Spleen (tissue), 11 donors: ENCODE data around the gene MGRN1. TPM values are rescaled to one million over a fixed set of nuclear protein-coding genes. Genes with fewer than 3 reads are reported as not detected.
A peak's percentile ranks its signal among the peaks of the same experiment; 100 is the strongest.

ENCODE experiments used
- DNase-seq: peaks from one replicate; pipeline ENCODE4 v3.0.0-alpha.2; 2020
- H3K27ac ChIP-seq, 8 donors: fragments of 200-600 bp; sonication (generic) in 7 of 8; 1 replicate in 4 of 8; 2 replicates in 4 of 8; pipeline versions ENCODE4 v1.5.0 to v1.8.0; 2016 to 2021; ENCODE audit warnings: inconsistent platforms in 4 of 8, mild to moderate bottlenecking in 4 of 8, moderate library complexity in 1 of 8
- H3K27me3 ChIP-seq, 7 donors: fragments of 200-600 bp; sonication (generic) in 6 of 7; replicated peaks in 1 of 7; 1 replicate in 4 of 7; 2 replicates in 3 of 7; pipeline versions ENCODE4 v1.5.0 to v1.8.0; 2016 to 2021; ENCODE audit warnings: inconsistent platforms in 3 of 7, mild to moderate bottlenecking in 1 of 7
- H3K36me3 ChIP-seq, 6 donors: fragments of 200-600 bp; sonication (generic) in 5 of 6; 1 replicate in 4 of 6; 2 replicates in 2 of 6; pipeline versions ENCODE4 v1.5.0 to v1.8.0; 2016 to 2021; ENCODE audit warnings: inconsistent platforms in 2 of 6
- H3K4me1 ChIP-seq, 6 donors: fragments of 200-600 bp; sonication (generic) in 5 of 6; 1 replicate in 3 of 6; 2 replicates in 3 of 6; pipeline versions ENCODE4 v1.5.0 to v1.8.0; 2016 to 2021; ENCODE audit warnings: inconsistent platforms in 3 of 6
- H3K4me3 ChIP-seq, 8 donors: fragments of 200-600 bp; sonication (generic) in 7 of 8; 1 replicate in 4 of 8; 2 replicates in 4 of 8; pipeline versions ENCODE4 v1.5.0 to v1.8.0; 2016 to 2021; ENCODE audit warnings: inconsistent platforms in 4 of 8, mild to moderate bottlenecking in 4 of 8, moderate library complexity in 2 of 8
- H3K9me3 ChIP-seq, 8 donors: fragments of 200-600 bp; sonication (generic) in 7 of 8; 1 replicate in 4 of 8; 2 replicates in 4 of 8; pipeline versions ENCODE4 v1.5.0 to v1.8.0; 2016 to 2021; ENCODE audit warnings: inconsistent platforms in 4 of 8
- POLR2A ChIP-seq, 3 donors: fragments of 450-650 bp; IDR thresholded peaks; one replicate each; pipeline ENCODE4 v1.5.1; 2017; ENCODE audit warnings: antibody characterized with exemption in 3 of 3, mild to moderate bottlenecking in 1 of 3
- POLR2AphosphoS5 ChIP-seq, 3 donors: sonication (generic); formaldehyde crosslinking; IDR thresholded peaks; one replicate each; pipeline ENCODE4 v1.5.1; 2017; ENCODE audit warnings: antibody characterized with exemption in 3 of 3
- WGBS, 5 donors: extraction: QIAGEN DNeasy Blood & Tissue Kit in 3 of 5; methylation state at CpG; one replicate each; pipeline versions ENCODE4 v1.1.5 to v1.1.7; 2013 to 2018; 5-methylcytosine and 5-hydroxymethylcytosine counted together
- intact Hi-C: fragments of 100-400 bp; cut with DNase I; formaldehyde crosslinking; loops from one replicate; pipeline ENCODE4 v1.15.0; 2023; ENCODE audit warnings: low total_unique reads
- polyA plus RNA-seq, 3 donors: library from polyadenylated mRNA; stranded (reverse); fragments of 200-250 nt; gene quantifications; one replicate each; pipeline ENCODE4 v1.2.1, GENCODE V29; 2013
- total RNA-seq, 7 donors: library from RNA; depleted of rRNA in 3 of 7; stranded (reverse); fragments of >200 nt in 3 of 7; fragmentation: NEBNext Ultra II Directional in 4 of 7; extraction: Animal tissue kit (Norgen Biotek cat#: 25700) in 4 of 7; gene quantifications; one replicate each; pipeline versions ENCODE4 v1.1.0 to v1.2.1, GENCODE V29; 2016 to 2021
- TF ChIP-seq, protein P1 (sequence below), 11 experiments: fragments of 200-600 bp in 7 of 11; fragments of 450-650 bp in 4 of 11; sonication (generic) in 4 of 11; IDR thresholded peaks in 8 of 11; conservative IDR thresholded peaks in 3 of 11; 1 replicate in 7 of 11; 2 replicates in 4 of 11; pipeline versions ENCODE4 v1.4.0 to v1.8.0; 2016 to 2021; ENCODE audit warnings: antibody characterized with exemption in 11 of 11, inconsistent platforms in 4 of 11, mild to moderate bottlenecking in 1 of 11
- donor health status: healthy with polysubstance abuse.
- donor health status: DM: no; HTN: no; CAD: no; lungs with moderate emphysema.
- donor health status: DM: no; HTN: no; CAD: no.
- donor health status: Bipolar disorder and iron deficiency.
- donor health status: healthy.
- donor health status: DM: no; HTN: no; CAD: no.
- donor health status: DM: yes; HTN: yes; CAD: no.

The MGRN1 gene
- total and polyA plus RNA-seq, 10 donors: 7.6 to 132 (median 75.1) TPM

DNA sequence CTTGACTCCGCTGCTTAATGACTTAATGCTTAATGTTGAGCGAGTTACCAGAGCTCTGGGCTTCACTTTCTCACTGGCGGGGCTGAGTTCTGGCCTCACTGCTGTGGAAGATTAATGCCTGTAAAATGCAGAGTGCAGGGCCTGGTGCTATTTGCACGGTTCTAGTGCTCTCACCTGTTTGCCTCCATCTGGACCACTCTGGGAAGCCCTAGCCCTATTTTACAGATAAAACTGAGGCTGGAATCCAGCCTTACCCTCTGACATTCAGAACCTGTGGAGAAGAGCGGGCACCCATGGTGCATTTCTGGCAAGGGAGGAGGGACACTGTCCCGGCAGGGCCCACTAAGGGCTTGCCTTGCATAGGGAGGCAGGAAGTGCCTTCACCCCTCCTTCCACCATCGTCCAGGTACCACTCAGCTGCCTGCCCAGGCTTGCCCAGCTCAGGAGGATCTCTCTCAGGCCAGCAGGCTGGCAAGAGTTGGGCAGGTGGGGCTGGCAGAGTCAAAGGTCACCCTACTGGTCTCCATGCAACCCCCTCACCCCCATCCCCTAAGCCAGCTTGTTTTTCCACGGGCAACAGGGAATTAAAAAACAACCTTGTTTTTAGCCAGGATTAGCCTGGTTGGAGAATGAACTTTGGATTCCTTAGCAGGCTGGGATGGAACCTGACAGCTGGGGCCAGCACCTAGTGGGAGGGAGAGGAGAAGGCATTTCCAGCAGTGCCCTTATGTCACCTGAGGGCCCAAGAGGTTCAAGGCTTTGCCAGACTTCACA, 5.8 kb upstream of the MGRN1 start:
- Histone ChIP-seq H3K36me3 (no peaks in the 10 kb centered on the region), H3K27me3 (no peaks in the 10 kb centered on the region), H3K4me1 (peaks cover 18 to 57% (median 40%) of the 10 kb centered on the region in 6 donors), H3K27ac (peak overlapping the region in 4 of 8 donors; percentile 38 to 99 (median 98)), H3K9me3 (no peaks in the 10 kb centered on the region), H3K4me3 (no peak overlapping the region)
- TF ChIP-seq POLR2AphosphoS5 (IDR thresholded peaks at IDR 0.05) (no peak), POLR2A (IDR thresholded peaks at IDR 0.05) (no peak)
- TF ChIP-seq, protein P1, sequence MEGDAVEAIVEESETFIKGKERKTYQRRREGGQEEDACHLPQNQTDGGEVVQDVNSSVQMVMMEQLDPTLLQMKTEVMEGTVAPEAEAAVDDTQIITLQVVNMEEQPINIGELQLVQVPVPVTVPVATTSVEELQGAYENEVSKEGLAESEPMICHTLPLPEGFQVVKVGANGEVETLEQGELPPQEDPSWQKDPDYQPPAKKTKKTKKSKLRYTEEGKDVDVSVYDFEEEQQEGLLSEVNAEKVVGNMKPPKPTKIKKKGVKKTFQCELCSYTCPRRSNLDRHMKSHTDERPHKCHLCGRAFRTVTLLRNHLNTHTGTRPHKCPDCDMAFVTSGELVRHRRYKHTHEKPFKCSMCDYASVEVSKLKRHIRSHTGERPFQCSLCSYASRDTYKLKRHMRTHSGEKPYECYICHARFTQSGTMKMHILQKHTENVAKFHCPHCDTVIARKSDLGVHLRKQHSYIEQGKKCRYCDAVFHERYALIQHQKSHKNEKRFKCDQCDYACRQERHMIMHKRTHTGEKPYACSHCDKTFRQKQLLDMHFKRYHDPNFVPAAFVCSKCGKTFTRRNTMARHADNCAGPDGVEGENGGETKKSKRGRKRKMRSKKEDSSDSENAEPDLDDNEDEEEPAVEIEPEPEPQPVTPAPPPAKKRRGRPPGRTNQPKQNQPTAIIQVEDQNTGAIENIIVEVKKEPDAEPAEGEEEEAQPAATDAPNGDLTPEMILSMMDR (IDR thresholded peaks at IDR 0.05 in 8 of 11, conservative IDR thresholded peaks at IDR 0.05 in 3 of 11): no peak
- intact Hi-C loops: loop anchor here (5.0 kb wide), 1 partner anchor 63 kb away; no protein-coding TSS in a partner anchor
- 85 to 89% (median 86%) methylated on average over 5 to 8 of the region's 8 CpGs for WGBS, 5 donors
- DNase-seq: no peak

DNA sequence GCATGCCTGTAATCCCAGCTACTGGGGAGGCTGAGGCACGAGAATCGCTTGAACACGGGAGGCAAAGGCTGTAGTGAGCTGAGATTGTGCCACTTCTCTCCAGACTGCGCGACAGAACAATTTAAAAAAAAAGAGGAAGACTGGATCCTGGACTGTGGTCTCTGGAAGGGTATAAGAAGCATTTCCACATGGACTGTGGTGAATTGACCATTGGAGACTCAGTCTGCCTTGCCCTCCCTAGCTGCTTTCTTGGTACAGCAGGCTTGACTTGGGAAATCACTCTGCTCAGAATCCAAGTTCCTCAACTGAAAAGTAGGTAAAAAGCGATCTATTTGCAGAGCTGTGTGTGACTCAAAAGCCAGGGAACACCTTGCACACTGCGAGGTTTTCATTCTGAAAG, 1.0 kb upstream of the MGRN1 start:
- DNase-seq: no peak
- H3K4me1 ChIP-seq: peaks cover 22 to 57% (median 39%) of the 10 kb centered on the region in 6 donors
- H3K9me3 ChIP-seq: no peaks in the 10 kb centered on the region
- peaks cover 0 to 15% (median 0%) of the 10 kb centered on the region in 6 donors for H3K36me3 ChIP-seq
- H3K4me3 ChIP-seq: peak overlapping the region in 3 of 8 donors; percentile 88 to 97 (median 93)
- TF ChIP-seq POLR2AphosphoS5 (IDR thresholded peaks at IDR 0.05): no peak
- no peak for TF ChIP-seq POLR2A (IDR thresholded peaks at IDR 0.05)
- TF ChIP-seq, protein P1 (IDR thresholded peaks at IDR 0.05 in 8 of 11, conservative IDR thresholded peaks at IDR 0.05 in 3 of 11): no peak
- intact Hi-C loops: no loop called here
- H3K27ac ChIP-seq: peak overlapping the region; percentile 90 to 100 (median 99)
- 59 to 84% (median 79%) methylated on average over 7 of the region's 7 CpGs for WGBS, 5 donors
- no peaks in the 10 kb centered on the region for H3K27me3 ChIP-seq

DNA sequence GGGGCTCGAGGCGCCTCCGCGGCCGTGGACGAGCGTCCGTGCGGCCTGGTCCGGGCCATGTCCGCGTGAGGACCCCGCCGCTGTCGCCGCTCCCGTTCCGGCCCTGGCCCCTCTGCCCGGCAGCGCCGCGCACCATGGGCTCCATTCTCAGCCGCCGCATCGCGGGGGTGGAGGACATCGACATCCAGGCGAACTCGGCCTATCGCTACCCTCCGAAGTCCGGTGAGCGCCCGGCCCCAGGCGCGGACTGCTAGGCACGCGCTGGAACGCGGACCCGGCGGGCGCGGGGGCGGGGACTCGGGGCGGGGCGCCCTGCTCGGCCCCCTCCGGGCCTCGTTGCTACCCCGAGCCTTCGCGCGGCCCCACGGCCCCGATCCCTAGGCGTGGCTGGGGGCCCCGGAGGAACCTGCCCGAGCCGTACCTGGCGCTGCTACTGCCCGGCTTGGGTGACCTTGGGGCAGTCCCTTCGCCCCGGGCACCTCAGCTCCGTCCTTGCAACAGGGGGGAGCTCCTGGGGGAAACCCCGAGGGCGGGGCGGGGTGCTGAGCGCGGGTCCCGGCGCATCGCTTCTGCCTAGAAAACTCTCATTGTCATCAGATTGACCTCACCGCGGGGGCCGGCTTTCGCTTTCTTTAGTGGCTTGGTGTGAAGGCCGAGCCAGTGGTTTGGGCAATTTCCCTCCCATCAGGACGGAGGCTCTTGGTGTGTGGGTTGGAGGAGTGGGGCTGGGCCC, 367 bp downstream of the MGRN1 start:
- Histone ChIP-seq H3K36me3 (peaks cover 0 to 21% (median 0%) of the 10 kb centered on the region in 6 donors), H3K4me3 (peak overlapping the region; percentile 72 to 97 (median 93)), H3K27ac (peak overlapping the region; percentile 90 to 100 (median 99)), H3K4me1 (peaks cover 20 to 64% (median 41%) of the 10 kb centered on the region in 6 donors), H3K27me3 (no peaks in the 10 kb centered on the region), H3K9me3 (no peaks in the 10 kb centered on the region)
- DNase-seq: peak; percentile 95
- WGBS, 5 donors: 0 to 2% (median 0%) methylated on average over 11 to 80 of the region's 80 CpGs
- intact Hi-C loops: loop anchor here (5.0 kb wide), 1 partner anchor 52 kb away; no protein-coding TSS in a partner anchor
- TF ChIP-seq, protein P1 (IDR thresholded peaks at IDR 0.05 in 8 of 11, conservative IDR thresholded peaks at IDR 0.05 in 3 of 11): no peak
- TF ChIP-seq POLR2A (IDR thresholded peaks at IDR 0.05) (peak in 2 of 3 donors; percentile 46 to 85), POLR2AphosphoS5 (IDR thresholded peaks at IDR 0.05) (peak; percentile 73 to 86 (median 85))
